HG03097 (cell line): Measurements from ENCODE around the gene CSF1.
"Not testable (repeated sequence)": the region's sequence is repeated elsewhere in the genome, so short reads cannot be mapped to it uniquely, and the experiment has no call there.

Experiments
- ATAC-seq: cut with Tn5 transposase; IDR thresholded peaks from one replicate; pipeline ENCODE4 v1.9.1; 2021; ENCODE audit not compliant: unreplicated experiment, low FRiP score

Gene CSF1

GRCh38 chr1:109910123-109910962 lies at the start of gene CSF1:
CSF1 (plus strand) TSS chr1:109910849; CDS start chr1:109911024, 175 bp downstream.
- ATAC-seq = no peak

- ATAC-seq = not testable (repeated sequence)
These were observed 49.0 kb upstream of the CSF1 start for GRCh38 chr1:109861616-109862015.

- ATAC-seq = no peak
These were observed 47.0 kb upstream of the CSF1 start for GRCh38 chr1:109863667-109864046.

GRCh38 chr1:109864047-109864822 lies 46.4 kb upstream of the CSF1 start:
- ATAC-seq = no peak

GRCh38 chr1:109864930-109865612 lies 45.6 kb upstream of the CSF1 start:
- ATAC-seq = no peak

- ATAC-seq = no peak
These were observed 44.6 kb upstream of the CSF1 start for GRCh38 chr1:109866071-109866470.

- no peak for ATAC-seq
These were observed 37.1 kb upstream of the CSF1 start for GRCh38 chr1:109873278-109874175.

GRCh38 chr1:109874445-109874844 lies 36.2 kb upstream of the CSF1 start:
- ATAC-seq = no peak

- no peak for ATAC-seq
These were observed 34.8 kb upstream of the CSF1 start for GRCh38 chr1:109875874-109876273.

- no peak for ATAC-seq
These were observed 33.9 kb upstream of the CSF1 start for GRCh38 chr1:109876617-109877316.

- no peak for ATAC-seq
These were observed 33.3 kb upstream of the CSF1 start for GRCh38 chr1:109877317-109877771.

- no peak for ATAC-seq
These were observed 32.9 kb upstream of the CSF1 start for GRCh38 chr1:109877776-109878175.

GRCh38 chr1:109878531-109879104 lies 32.0 kb upstream of the CSF1 start:
- no peak for ATAC-seq

- not testable (repeated sequence) for ATAC-seq
These were observed 31.3 kb upstream of the CSF1 start for GRCh38 chr1:109879371-109879770.

- ATAC-seq = no peak
These were observed 30.6 kb upstream of the CSF1 start for GRCh38 chr1:109879881-109880525.

- ATAC-seq = no peak
These were observed 29.4 kb upstream of the CSF1 start for GRCh38 chr1:109880971-109881894.

- ATAC-seq = no peak
These were observed 28.8 kb upstream of the CSF1 start for GRCh38 chr1:109881906-109882287.
